ENCODE data around the gene ADA.

Gene ADA

GRCh38 chr20:44626278-44626677, 25.2 kb downstream of the ADA start:
- TF ChIP-seq CTCF (IDR thresholded peaks at IDR 0.05; ENCODE audit: insufficient read depth, low read length) (no peak), POLR2AphosphoS5 (IDR thresholded peaks at IDR 0.05; ENCODE audit: low read depth) (no peak), REST (IDR thresholded peaks at IDR 0.05; ENCODE audit: insufficient replicate concordance, low read depth) (no peak), GABPA (IDR thresholded peaks at IDR 0.05; ENCODE audit: low read depth) (no peak), SPI1 (IDR thresholded peaks at IDR 0.05; ENCODE audit: borderline replicate concordance, low read depth) (no peak)
- no peak for DNase-seq (ENCODE audit: low read depth in 1 of 2, low spot score in 1 of 2)
- H3K27ac ChIP-seq (replicated peaks): no peak overlapping the region
- H3K4me3 ChIP-seq (replicated peaks; ENCODE audit: insufficient read depth, low read length): no peak overlapping the region
- H3K27me3 ChIP-seq (ENCODE audit: insufficient read depth, poor library complexity, severe bottlenecking): no peaks in the 10 kb centered on the region

GRCh38 chr20:44625361-44625760, 26.1 kb downstream of the ADA start:
- DNase-seq (ENCODE audit: low read depth in 1 of 2, low spot score in 1 of 2): no peak
- Histone ChIP-seq H3K4me3 (replicated peaks; ENCODE audit: insufficient read depth, low read length) (no peak overlapping the region), H3K27ac (replicated peaks) (no peak overlapping the region), H3K27me3 (ENCODE audit: insufficient read depth, poor library complexity, severe bottlenecking) (no peaks in the 10 kb centered on the region)
- TF ChIP-seq REST (IDR thresholded peaks at IDR 0.05; ENCODE audit: insufficient replicate concordance, low read depth) (no peak), GABPA (IDR thresholded peaks at IDR 0.05; ENCODE audit: low read depth) (no peak), CTCF (IDR thresholded peaks at IDR 0.05; ENCODE audit: insufficient read depth, low read length) (no peak), SPI1 (IDR thresholded peaks at IDR 0.05; ENCODE audit: borderline replicate concordance, low read depth) (no peak), POLR2AphosphoS5 (IDR thresholded peaks at IDR 0.05; ENCODE audit: low read depth) (no peak)

- DNase-seq (ENCODE audit: low read depth in 1 of 2, low spot score in 1 of 2): no peak
- H3K27ac ChIP-seq (replicated peaks): no peak overlapping the region
- no peak overlapping the region for H3K4me3 ChIP-seq (replicated peaks; ENCODE audit: insufficient read depth, low read length)
- TF ChIP-seq POLR2AphosphoS5 (IDR thresholded peaks at IDR 0.05; ENCODE audit: low read depth) (no peak), CTCF (IDR thresholded peaks at IDR 0.05; ENCODE audit: insufficient read depth, low read length) (no peak), SPI1 (IDR thresholded peaks at IDR 0.05; ENCODE audit: borderline replicate concordance, low read depth) (no peak), REST (IDR thresholded peaks at IDR 0.05; ENCODE audit: insufficient replicate concordance, low read depth) (no peak), GABPA (IDR thresholded peaks at IDR 0.05; ENCODE audit: low read depth) (no peak)
- no peaks in the 10 kb centered on the region for H3K27me3 ChIP-seq (ENCODE audit: insufficient read depth, poor library complexity, severe bottlenecking)
These were observed 26.7 kb downstream of the ADA start for GRCh38 chr20:44624743-44625271.
